ENCODE measurements around the gene NXPH4.

NXPH4 gene

GRCh38 chr12:57219993-57220754, 3.6 kb downstream of the NXPH4 start:
- DNase-seq = no peak

- no peak for DNase-seq
Measured at GRCh38 chr12:57220770-57221168, 4.2 kb downstream of the NXPH4 start.

GRCh38 chr12:57221169-57221917, 4.7 kb downstream of the NXPH4 start:
- no peak for DNase-seq

- no peak for DNase-seq
Measured at GRCh38 chr12:57222286-57223190, 5.9 kb downstream of the NXPH4 start.

- no peak for DNase-seq
Measured at GRCh38 chr12:57223191-57224165, 6.9 kb downstream of the NXPH4 start.

GRCh38 chr12:57224278-57224972, 7.8 kb downstream of the NXPH4 start:
- no peak for DNase-seq

- no peak for DNase-seq
Measured at GRCh38 chr12:57224973-57225679, 8.5 kb downstream of the NXPH4 start.

GRCh38 chr12:57225680-57226210, 9.2 kb downstream of the NXPH4 start:
- no peak for DNase-seq

- DNase-seq = no peak
Measured at GRCh38 chr12:57226588-57227314, 10.2 kb downstream of the NXPH4 start.

- DNase-seq = no peak
Measured at GRCh38 chr12:57227315-57228115, 10.9 kb downstream of the NXPH4 start.

GRCh38 chr12:57229046-57229633, 12.5 kb downstream of the NXPH4 start:
- no peak for DNase-seq

GRCh38 chr12:57229634-57230380, 13.2 kb downstream of the NXPH4 start, which contains the start of gene SHMT2:
SHMT2 (plus strand) TSS chr12:57229711; CDS start chr12:57229779, 68 bp downstream.
- DNase-seq = peak in 1 of 2 experiments; percentile 88

GRCh38 chr12:57230381-57231155, 14.0 kb downstream of the NXPH4 start:
- DNase-seq = no peak

- no peak for DNase-seq
Measured at GRCh38 chr12:57231276-57232021, 14.9 kb downstream of the NXPH4 start.

GRCh38 chr12:57232156-57232756, 15.7 kb downstream of the NXPH4 start:
- DNase-seq = no peak

Measured in cerebellar nuclear complex (tissue), 1 donor.